ENCODE results near the gene FOLR3.
"Not testable (repeated sequence)": the region's sequence is repeated elsewhere in the genome, so short reads cannot be mapped to it uniquely, and the experiment has no call there.

The FOLR3 gene

GRCh38 chr11:72135473-72135872, at the start of gene FOLR3:
FOLR3 (plus strand) TSS chr11:72135725; CDS start chr11:72135953, 228 bp downstream.
- DNase-seq (ENCODE audit: low read depth) = not testable (repeated sequence)

DNA sequence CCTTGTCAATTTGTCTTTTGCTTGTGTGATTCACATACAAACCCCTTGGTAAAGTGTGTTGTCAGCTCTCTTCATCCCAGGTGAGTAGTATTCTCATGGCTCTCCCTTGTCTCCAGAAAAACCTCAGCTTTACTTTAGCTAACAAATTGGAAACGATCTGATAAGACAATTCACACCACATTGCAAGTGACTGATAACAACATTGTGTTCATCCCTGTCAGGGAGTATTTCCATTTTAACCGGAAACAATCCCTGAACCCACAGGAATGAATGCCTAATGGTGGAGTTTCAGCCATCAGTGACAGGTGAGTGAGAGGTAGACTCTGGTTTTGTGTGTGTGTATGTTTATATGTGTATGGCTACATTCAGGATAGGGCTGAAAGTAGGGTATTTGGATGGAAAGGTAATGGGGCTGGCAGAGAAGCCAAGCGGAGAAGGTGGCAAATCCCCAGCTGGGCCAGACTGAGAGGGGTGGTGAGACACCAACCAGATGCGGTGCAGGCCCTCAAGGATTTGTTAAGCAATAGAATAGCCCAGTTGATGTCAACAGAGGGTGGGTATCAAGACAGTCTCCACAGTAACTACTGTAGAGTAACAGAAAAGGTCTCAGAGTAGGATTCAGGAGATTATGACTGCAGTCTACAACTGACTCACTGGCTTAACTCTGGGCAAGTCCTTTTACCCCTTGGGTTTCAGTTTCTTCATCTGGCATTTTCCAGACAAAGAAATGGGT, 47.3 kb upstream of the FOLR3 start:
- no peak for DNase-seq (ENCODE audit: low read depth)

- DNase-seq (ENCODE audit: low read depth) = peak; percentile 54
These were observed 44.2 kb upstream of the FOLR3 start for GRCh38 chr11:72091292-72091691.

GRCh38 chr11:72098741-72099140, 36.8 kb upstream of the FOLR3 start:
- no peak for DNase-seq (ENCODE audit: low read depth)

- no peak for DNase-seq (ENCODE audit: low read depth)
These were observed 35.5 kb upstream of the FOLR3 start for GRCh38 chr11:72100009-72100408.

- DNase-seq (ENCODE audit: low read depth) = no peak
These were observed 35.1 kb upstream of the FOLR3 start for GRCh38 chr11:72100462-72100861.

GRCh38 chr11:72102162-72102561, 33.4 kb upstream of the FOLR3 start:
- DNase-seq (ENCODE audit: low read depth) = no peak

DNA sequence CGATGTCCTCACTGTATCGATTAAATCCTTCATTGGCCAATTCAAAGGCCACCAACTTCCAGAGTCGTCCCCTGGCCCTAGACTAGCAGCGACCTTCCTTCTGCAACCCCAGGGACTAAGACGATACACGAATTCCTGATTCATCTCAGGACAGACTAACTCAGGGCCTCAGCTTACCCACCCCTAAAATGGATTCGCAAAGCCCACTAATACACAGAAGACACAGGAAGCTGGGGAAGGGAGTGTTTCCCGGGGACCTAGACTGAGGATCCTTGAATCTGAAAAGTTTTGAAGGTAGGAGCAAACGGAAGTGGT, 32.9 kb upstream of the FOLR3 start:
- no peak for DNase-seq (ENCODE audit: low read depth)

GRCh38 chr11:72102946-72103753, 32.4 kb upstream of the FOLR3 start, which contains the start of gene LAMTOR1:
LAMTOR1 (minus strand) TSS chr11:72103297; CDS start chr11:72103224, 73 bp downstream.
- DNase-seq (ENCODE audit: low read depth) = peak; percentile 98

DNA sequence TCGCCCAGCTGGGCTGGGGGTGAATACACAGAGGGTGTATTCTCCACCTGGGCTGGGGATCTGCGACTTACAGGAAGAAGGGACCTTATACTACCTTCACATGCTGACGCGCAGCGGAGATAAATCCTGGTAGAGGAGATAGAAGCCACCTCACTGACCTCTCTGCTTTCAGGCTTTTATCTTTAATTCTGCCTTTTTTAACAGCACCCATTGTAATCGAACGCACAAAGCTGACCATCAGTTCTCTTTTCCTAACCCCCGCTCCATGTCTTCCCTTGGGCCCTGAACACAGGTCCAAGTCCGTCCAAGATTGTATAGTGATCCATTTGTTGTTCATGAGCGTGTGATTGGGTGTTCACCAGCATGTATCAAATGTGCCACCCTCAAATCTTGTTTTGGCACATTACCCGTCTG, 31.8 kb upstream of the FOLR3 start:
- no peak for DNase-seq (ENCODE audit: low read depth)

GRCh38 chr11:72105888-72106287, 29.6 kb upstream of the FOLR3 start, which contains the start of gene TOMT:
TOMT (plus strand) TSS chr11:72105924; CDS start chr11:72105952, 28 bp downstream.
- no peak for DNase-seq (ENCODE audit: low read depth)

DNA sequence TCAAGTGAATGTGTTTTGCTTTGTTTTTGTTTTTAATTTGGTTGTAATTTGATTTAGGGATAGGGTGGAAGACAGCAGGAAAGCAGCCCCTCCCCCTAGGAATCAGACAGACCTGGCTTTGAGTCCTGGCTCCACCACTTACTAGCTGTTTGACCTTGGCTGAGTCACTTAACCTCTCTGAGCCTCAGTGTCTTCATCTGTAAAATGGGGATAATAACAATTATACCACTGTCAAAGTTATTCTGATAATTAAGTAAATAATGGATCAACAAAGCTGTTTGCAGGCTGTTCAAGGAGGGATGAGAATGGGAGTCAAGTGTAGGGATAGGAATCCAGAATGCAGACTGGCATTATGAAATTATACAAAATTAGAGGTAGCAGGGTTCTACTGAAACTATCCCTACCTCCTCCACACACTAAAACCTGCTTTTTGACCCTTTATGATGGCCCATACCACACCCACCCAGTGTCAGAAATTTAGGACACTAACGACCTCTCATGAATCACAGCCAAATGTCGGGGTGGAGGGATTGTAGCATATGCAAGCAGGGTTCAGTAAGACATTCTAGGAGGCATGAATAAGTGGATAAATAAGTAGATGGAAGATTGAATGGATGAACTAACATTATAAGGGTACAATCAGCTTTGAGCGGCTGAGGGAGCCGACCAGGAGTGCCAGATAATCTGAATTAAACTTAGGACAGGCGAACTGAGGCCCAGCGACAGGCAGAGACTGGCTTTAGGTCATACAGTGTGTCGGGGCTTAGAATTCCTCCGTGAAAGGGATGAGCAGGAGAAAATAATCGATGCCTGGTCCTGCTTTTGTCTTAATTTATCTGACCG, 24.0 kb upstream of the FOLR3 start:
- DNase-seq (ENCODE audit: low read depth) = no peak

- peak; percentile 99 for DNase-seq (ENCODE audit: low read depth)
These were observed 23.2 kb upstream of the FOLR3 start, which contains the start of gene ANAPC15 for GRCh38 chr11:72112143-72112977. ANAPC15 (minus strand) TSS chr11:72112695; CDS start chr11:72111276, 1,419 bp downstream.

DNA sequence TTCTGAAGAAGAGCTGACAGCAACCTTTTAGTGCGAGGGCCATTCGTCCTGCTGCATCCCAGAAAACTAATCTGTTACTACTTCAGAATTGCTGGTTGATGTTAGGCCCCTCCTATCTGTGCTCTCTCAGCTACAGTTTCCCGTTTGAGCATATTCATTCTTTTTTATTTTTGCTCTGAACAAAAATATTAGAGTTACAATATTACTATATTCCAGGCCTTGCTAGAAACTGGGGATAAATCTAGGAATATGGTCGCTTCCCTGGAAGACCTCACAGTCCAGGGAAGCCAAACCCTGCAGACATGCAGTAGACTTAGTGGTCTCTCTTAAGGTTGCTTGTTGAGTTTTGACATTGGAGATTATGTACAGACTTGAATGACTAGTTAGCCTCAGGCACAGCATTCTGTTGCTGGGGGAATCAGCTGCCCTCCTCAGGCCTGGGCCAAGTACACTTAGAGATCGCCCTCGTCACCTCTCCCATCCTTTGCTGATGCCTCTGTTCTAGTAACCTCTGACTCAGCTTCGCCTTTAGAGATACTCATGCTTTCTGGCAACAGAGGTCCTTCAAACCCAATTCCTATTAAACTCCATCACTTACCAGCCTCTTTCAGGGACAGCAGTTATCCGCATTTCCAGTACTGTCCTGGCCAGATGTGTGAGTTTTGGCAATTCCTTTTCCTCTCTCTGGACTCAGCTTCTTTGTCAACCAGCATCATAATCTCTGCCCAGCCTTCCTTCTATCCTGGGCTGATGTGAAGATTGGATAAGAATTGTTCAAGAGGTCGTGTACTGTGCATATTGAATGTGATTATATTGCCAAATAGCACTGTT, 22.3 kb upstream of the FOLR3 start:
- DNase-seq (ENCODE audit: low read depth) = no peak

DNA sequence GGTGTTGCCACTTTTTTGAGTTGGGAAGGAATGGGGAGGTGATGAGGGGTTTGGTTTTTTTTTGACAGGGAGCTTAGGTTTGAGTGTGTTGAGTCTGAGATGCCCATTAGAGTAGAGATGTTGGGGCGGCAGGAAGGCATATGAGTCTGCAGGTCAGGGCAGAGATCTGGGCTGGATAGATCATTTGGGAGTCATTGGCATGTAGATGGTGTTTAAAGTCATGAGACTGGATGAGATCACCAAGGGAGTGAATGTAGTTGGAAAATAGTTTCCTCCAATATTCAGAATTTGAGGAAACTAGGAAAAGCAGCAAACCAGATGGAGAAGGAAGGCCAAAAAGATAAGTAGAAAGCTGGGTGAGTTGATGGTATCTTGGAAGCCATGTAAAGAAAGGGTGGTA, 21.0 kb upstream of the FOLR3 start:
- no peak for DNase-seq (ENCODE audit: low read depth)

GRCh38 chr11:72116019-72116755, 19.3 kb upstream of the FOLR3 start:
- DNase-seq (ENCODE audit: low read depth) = no peak

GRCh38 chr11:72119198-72119597, 16.3 kb upstream of the FOLR3 start:
- DNase-seq (ENCODE audit: low read depth) = no peak

GRCh38 chr11:72120930-72121329, 14.6 kb upstream of the FOLR3 start:
- no peak for DNase-seq (ENCODE audit: low read depth)

- DNase-seq (ENCODE audit: low read depth) = no peak
These were observed 12.9 kb upstream of the FOLR3 start for GRCh38 chr11:72122607-72123006.

Measured in stimulated activated CD8-positive, alpha-beta memory T cell treated with anti-CD3 and anti-CD28 coated beads, Interleukin-15, amount 100 ng/mL, for 1 hour (primary cell).